Mucosa of descending colon (tissue), 3 donors: ENCODE results near the gene OR2T4. TPM values are rescaled to one million over a fixed set of nuclear protein-coding genes. Genes with fewer than 3 reads are reported as not detected.

ENCODE experiments used
- ATAC-seq: fragments of 200-7000 bp; cut with Tn5 transposase; one replicate; pipeline ENCODE4 v1.9.1; 2020; ENCODE audit warnings: mild to moderate bottlenecking, moderate library complexity
- DNase-seq, 3 donors: peaks; one replicate each; pipeline ENCODE4 v3.0.0-alpha.2; 2020
- H3K36me3 ChIP-seq: fragments of 200-600 bp; one replicate; pipeline ENCODE4 v1.8.0; 2021; ENCODE audit warnings: low read depth, mild to moderate bottlenecking
- H3K4me1 ChIP-seq: fragments of 200-600 bp; one replicate; pipeline ENCODE4 v1.8.0; 2021; ENCODE audit warnings: low read depth, mild to moderate bottlenecking
- H3K4me3 ChIP-seq: fragments of 200-600 bp; one replicate; pipeline ENCODE4 v1.8.0; 2021; ENCODE audit warnings: mild to moderate bottlenecking
- H3K9me3 ChIP-seq: fragments of 200-600 bp; one replicate; pipeline ENCODE4 v1.8.0; 2021; ENCODE audit warnings: mild to moderate bottlenecking
- intact Hi-C, 2 donors: fragments of 100-400 bp; cut with DNase I in 1 of 2; cut with micrococcal nuclease in 1 of 2; formaldehyde crosslinking; loops; one replicate each; pipeline versions ENCODE4 v1.11.0 to v1.11.1; 2022; cut with DNase I, micrococcal nuclease
- long read RNA-seq, 2 donors: library from polyadenylated mRNA; unstranded; transcript quantifications; one replicate each; pipeline ENCODE4 v2.0.0, GENCODE V29; 2019 to 2021
- total RNA-seq, 3 donors: library from RNA; stranded (reverse); fragmentation: NEBNext Ultra II Directional in 2 of 3; extraction: Animal tissue kit (Norgen Biotek cat#: 25700) in 2 of 3; gene quantifications; one replicate each; pipeline versions ENCODE4 v1.2.1 to v1.2.4, GENCODE V29; 2021 to 2023
- TF ChIP-seq, protein P1 (sequence below): fragments of 200-600 bp; IDR thresholded peaks from one replicate; pipeline ENCODE4 v1.8.0; 2022; ENCODE audit warnings: antibody characterized with exemption, mild to moderate bottlenecking
- donor health status: DM: no; HTN: no; CAD: no; lungs with moderate emphysema.
- donor health status: DM: no; HTN: no; CAD: no.
- donor health status: DM: no; HTN: yes; CAD: no.

OR2T4 gene, protein sequence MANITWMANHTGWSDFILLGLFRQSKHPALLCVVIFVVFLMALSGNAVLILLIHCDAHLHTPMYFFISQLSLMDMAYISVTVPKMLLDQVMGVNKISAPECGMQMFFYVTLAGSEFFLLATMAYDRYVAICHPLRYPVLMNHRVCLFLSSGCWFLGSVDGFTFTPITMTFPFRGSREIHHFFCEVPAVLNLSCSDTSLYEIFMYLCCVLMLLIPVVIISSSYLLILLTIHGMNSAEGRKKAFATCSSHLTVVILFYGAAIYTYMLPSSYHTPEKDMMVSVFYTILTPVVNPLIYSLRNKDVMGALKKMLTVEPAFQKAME
- total RNA-seq: not detected
- long read RNA-seq, donor 1: 0 reads
- long read RNA-seq, donor 2: 0 reads

DNA sequence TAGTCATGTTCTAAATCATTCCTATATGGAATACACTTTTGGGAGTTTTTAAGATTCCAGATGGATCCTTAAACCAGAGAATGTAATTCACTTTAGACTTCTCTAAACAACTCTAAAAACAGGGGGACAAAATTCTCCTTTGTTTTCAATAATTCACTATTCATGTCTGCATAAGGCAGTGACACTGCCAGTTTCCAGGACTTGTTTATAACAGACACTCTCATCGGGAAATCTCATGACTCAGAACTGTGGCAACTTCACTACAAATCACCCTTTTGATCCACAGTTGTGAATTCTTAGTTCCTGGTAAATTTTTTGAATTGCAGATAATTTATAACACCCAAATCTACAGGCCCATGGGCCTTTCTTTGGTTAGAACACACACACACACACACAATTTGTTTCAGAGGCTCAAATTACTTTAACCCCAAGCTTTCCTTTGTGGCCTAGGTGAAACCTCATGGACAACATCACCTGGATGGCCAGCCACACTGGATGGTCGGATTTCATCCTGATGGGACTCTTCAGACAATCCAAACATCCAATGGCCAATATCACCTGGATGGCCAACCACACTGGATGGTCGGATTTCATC lies at the start of gene OR2T4:
Gene OR2T4 (plus strand): TSS at position 545 of the 595 bp plus-strand sequence. CDS start 0 bp downstream, at position 545.
- intact Hi-C loops: no loop called here
- Histone ChIP-seq H3K4me1 (no peaks in the 10 kb centered on the region), H3K4me3 (no peak within 1 kb of the TSS), H3K9me3 (peaks cover 25% of the 10 kb centered on the region), H3K36me3 (no peaks in the 10 kb centered on the region)
- DNase-seq (no peak), ATAC-seq (no peak)
- TF ChIP-seq, protein P1, sequence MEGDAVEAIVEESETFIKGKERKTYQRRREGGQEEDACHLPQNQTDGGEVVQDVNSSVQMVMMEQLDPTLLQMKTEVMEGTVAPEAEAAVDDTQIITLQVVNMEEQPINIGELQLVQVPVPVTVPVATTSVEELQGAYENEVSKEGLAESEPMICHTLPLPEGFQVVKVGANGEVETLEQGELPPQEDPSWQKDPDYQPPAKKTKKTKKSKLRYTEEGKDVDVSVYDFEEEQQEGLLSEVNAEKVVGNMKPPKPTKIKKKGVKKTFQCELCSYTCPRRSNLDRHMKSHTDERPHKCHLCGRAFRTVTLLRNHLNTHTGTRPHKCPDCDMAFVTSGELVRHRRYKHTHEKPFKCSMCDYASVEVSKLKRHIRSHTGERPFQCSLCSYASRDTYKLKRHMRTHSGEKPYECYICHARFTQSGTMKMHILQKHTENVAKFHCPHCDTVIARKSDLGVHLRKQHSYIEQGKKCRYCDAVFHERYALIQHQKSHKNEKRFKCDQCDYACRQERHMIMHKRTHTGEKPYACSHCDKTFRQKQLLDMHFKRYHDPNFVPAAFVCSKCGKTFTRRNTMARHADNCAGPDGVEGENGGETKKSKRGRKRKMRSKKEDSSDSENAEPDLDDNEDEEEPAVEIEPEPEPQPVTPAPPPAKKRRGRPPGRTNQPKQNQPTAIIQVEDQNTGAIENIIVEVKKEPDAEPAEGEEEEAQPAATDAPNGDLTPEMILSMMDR: no peak

DNA sequence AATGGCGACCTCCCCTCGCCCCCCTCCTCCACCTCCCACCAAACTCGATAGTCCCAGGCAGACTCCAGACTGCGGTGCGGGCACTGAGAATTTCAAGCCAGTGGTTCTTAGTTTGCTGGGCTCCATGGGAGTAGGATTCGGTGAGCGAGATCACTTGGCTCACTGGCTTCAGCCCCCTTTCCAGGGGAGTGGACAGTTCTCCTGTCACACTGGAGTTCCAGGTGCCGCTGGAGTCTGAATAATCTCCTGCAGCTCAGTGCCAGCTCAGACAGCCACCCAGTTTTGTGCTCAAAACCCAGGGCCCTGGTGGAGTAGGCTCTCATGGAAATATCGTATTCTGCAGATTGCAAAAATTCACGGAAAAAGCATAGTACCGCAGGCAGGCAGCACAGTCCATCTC lies 44.7 kb upstream of the OR2T4 start:
- TF ChIP-seq, protein P1: no peak
- no peak for ATAC-seq
- Histone ChIP-seq H3K4me1 (no peaks in the 10 kb centered on the region), H3K9me3 (peaks cover 42% of the 10 kb centered on the region), H3K4me3 (no peak overlapping the region), H3K36me3 (no peaks in the 10 kb centered on the region)
- intact Hi-C loops: no loop called here
- no peak for DNase-seq

DNA sequence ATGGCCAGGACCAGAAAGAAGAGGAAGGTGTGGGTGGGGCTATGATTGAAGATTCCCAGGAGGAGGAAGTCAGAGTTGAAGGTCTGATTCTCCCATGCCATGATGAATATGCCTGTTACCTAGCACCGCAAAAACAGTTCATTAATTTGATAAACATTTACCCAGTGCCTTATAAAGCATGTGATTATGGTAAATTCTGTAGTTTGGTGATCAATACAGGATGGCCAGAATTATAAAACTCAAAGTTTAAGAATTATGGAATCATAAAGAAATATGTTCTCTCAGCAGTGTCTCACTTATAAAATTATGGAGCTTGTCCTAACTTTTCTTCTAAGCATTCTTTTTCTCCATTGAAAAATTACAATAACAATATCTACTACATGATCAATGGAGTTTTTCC lies 37.0 kb upstream of the OR2T4 start, which contains the start of gene OR2M7:
Gene OR2M7 (minus strand): TSS at position 101 of the 400 bp plus-strand sequence. CDS start 0 bp downstream, at position 101.
- DNase-seq (no peak), ATAC-seq (no peak)
- TF ChIP-seq, protein P1: no peak
- intact Hi-C loops: no loop called here
- Histone ChIP-seq H3K4me3 (no peak within 1 kb of the TSS), H3K9me3 (peaks cover 7% of the 10 kb centered on the region), H3K4me1 (no peaks in the 10 kb centered on the region), H3K36me3 (no peaks in the 10 kb centered on the region)

DNA sequence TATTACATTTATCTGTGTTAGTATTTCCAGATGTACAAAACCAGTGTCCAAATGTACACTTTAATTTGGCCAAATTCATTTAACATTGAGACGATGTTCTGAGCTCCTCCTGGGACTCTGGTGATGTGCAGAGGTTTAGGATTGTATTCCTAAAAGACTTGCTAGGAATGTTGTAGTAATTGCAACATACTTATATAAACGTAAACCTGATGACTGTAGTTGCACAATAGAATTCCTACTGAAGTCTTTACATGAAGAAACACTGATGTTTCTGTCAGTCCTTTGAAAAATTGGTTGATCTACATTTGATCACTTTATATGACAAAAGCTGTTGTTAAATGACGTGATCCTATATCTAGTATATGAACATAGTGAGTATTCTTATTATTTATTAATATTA lies 18.0 kb upstream of the OR2T4 start:
- Histone ChIP-seq H3K4me3 (no peak overlapping the region), H3K36me3 (no peaks in the 10 kb centered on the region), H3K9me3 (peaks cover 21% of the 10 kb centered on the region), H3K4me1 (no peaks in the 10 kb centered on the region)
- no peak for ATAC-seq
- TF ChIP-seq, protein P1: no peak
- intact Hi-C loops: no loop called here
- no peak for DNase-seq

DNA sequence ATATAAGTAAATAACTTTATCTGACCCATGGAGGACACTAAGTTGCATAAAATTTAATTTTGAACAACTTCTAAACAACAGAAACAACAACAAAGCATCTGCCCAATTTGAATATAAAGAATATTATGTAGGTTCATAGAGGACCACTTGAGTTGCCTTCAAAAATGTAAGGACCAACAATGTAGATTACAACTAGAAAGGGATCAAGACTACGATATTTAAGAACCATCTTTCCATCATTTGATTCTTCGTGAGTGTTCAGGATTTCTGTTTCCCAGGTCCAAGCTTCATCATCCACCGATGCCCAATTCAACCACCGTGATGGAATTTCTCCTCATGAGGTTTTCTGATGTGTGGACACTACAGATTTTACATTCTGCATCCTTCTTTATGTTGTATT lies 13.0 kb upstream of the OR2T4 start, which contains the start of gene OR14C36:
Gene OR14C36 (plus strand): TSS at position 301 of the 400 bp plus-strand sequence. CDS start 0 bp downstream, at position 301.
- no peak within 1 kb of the TSS for H3K4me3 ChIP-seq
- no peaks in the 10 kb centered on the region for H3K36me3 ChIP-seq
- intact Hi-C loops: no loop called here

More for the DNA sequence above, 13.0 kb upstream of the OR2T4 start, which contains the start of gene OR14C36:
- no peak for DNase-seq
- Histone ChIP-seq H3K9me3 (peaks cover 18% of the 10 kb centered on the region), H3K4me1 (no peaks in the 10 kb centered on the region)
- no peak for ATAC-seq
- TF ChIP-seq, protein P1: no peak
